ENCODE data around the gene DOCK1. TPM values are rescaled to one million over a fixed set of nuclear protein-coding genes. Genes with fewer than 3 reads are reported as not detected.

Gene DOCK1
- total RNA-seq, 1 donor from 2014 or later = 0.86 TPM

GRCh38 chr10:127338399-127339110 is 433.3 kb downstream of the DOCK1 start:
- intact Hi-C loops (cut with micrococcal nuclease) = no loop called here

- intact Hi-C loops (cut with micrococcal nuclease) = no loop called here
Measured at GRCh38 chr10:127343821-127344220, 438.6 kb downstream of the DOCK1 start.

GRCh38 chr10:127344346-127344745 is 439.1 kb downstream of the DOCK1 start:
- intact Hi-C loops (cut with micrococcal nuclease) = no loop called here

GRCh38 chr10:127345231-127345965 is 440.2 kb downstream of the DOCK1 start:
- intact Hi-C loops (cut with micrococcal nuclease) = no loop called here

- intact Hi-C loops (cut with micrococcal nuclease) = loop anchor here (2.0 kb wide), 1 partner anchor 104 kb away; no protein-coding TSS in a partner anchor
Measured at GRCh38 chr10:127346604-127347003, 441.4 kb downstream of the DOCK1 start.

- intact Hi-C loops (cut with micrococcal nuclease) = loop anchor here (2.0 kb wide), 1 partner anchor 105 kb away; no protein-coding TSS in a partner anchor
Measured at GRCh38 chr10:127347202-127347959, 442.2 kb downstream of the DOCK1 start.

GRCh38 chr10:127349737-127350136 is 444.5 kb downstream of the DOCK1 start:
- intact Hi-C loops (cut with micrococcal nuclease) = no loop called here

GRCh38 chr10:127351542-127351941 is 446.3 kb downstream of the DOCK1 start:
- intact Hi-C loops (cut with micrococcal nuclease) = no loop called here

GRCh38 chr10:127353544-127353943 is 448.3 kb downstream of the DOCK1 start:
- intact Hi-C loops (cut with micrococcal nuclease) = no loop called here

- intact Hi-C loops (cut with micrococcal nuclease) = no loop called here
Measured at GRCh38 chr10:127354255-127354654, 449.0 kb downstream of the DOCK1 start.

GRCh38 chr10:127354992-127355391 is 449.8 kb downstream of the DOCK1 start:
- intact Hi-C loops (cut with micrococcal nuclease) = loop anchor here (1.0 kb wide), 1 partner anchor 112 kb away; no protein-coding TSS in a partner anchor

- intact Hi-C loops (cut with micrococcal nuclease) = no loop called here
Measured at GRCh38 chr10:127356360-127356759, 451.1 kb downstream of the DOCK1 start.

- intact Hi-C loops (cut with micrococcal nuclease) = no loop called here
Measured at GRCh38 chr10:127357265-127357664, 452.0 kb downstream of the DOCK1 start.

- intact Hi-C loops (cut with micrococcal nuclease) = no loop called here
Measured at GRCh38 chr10:127358337-127358736, 453.1 kb downstream of the DOCK1 start.

- intact Hi-C loops (cut with micrococcal nuclease) = no loop called here
Measured at GRCh38 chr10:127364034-127364433, 458.8 kb downstream of the DOCK1 start.

GRCh38 chr10:127368101-127368500 is 462.9 kb downstream of the DOCK1 start:
- intact Hi-C loops (cut with micrococcal nuclease) = no loop called here

GRCh38 chr10:127368929-127369328 is 463.7 kb downstream of the DOCK1 start:
- intact Hi-C loops (cut with micrococcal nuclease) = no loop called here

- intact Hi-C loops (cut with micrococcal nuclease) = no loop called here
Measured at GRCh38 chr10:127370601-127371000, 465.4 kb downstream of the DOCK1 start.

GRCh38 chr10:127372361-127372760 is 467.1 kb downstream of the DOCK1 start:
- intact Hi-C loops (cut with micrococcal nuclease) = no loop called here

- intact Hi-C loops (cut with micrococcal nuclease) = no loop called here
Measured at GRCh38 chr10:127374074-127374680, 468.9 kb downstream of the DOCK1 start.

GRCh38 chr10:127374901-127375300 is 469.7 kb downstream of the DOCK1 start:
- intact Hi-C loops (cut with micrococcal nuclease) = no loop called here

All from T-helper 1 cell treated with Interleukin-12 subunit alpha and Interleukin-12 subunit beta and Interleukin-4 antibody, amounts not matched to agents 30 ng/mL and 1 ng/mL, for 36 hours (primary cell).